Psoas muscle (tissue), 8 donors: ENCODE measurements around the gene CAMK2A. TPM values are rescaled to one million over a fixed set of nuclear protein-coding genes. Genes with fewer than 3 reads are reported as not detected.

Source experiments
- ATAC-seq, 4 donors: fragments of 200-7000 bp; cut with Tn5 transposase; one replicate each; pipeline ENCODE4 v1.9.1; 2020; ENCODE audit warnings: moderate library complexity in 3 of 4, mild to moderate bottlenecking in 2 of 4
- DNase-seq, 2 donors: peaks; one replicate each; pipeline ENCODE4 v3.0.0-alpha.2; 2020
- H3K27ac ChIP-seq: fragments of 200-600 bp; one replicate; pipeline ENCODE4 v1.8.0; 2022
- H3K27me3 ChIP-seq, 3 donors: fragments of 200-600 bp in 1 of 3; one replicate each; pipeline versions ENCODE4 v1.6.1 to v1.8.0; 2013 to 2022; ENCODE audit warnings: low read length in 2 of 3, mild to moderate bottlenecking in 2 of 3, moderate library complexity in 1 of 3; ENCODE audit not compliant: insufficient read depth in 3 of 3
- H3K36me3 ChIP-seq, 2 donors: fragments of 200-600 bp in 1 of 2; one replicate each; pipeline versions ENCODE4 v1.6.1 to v1.8.0; 2013 to 2022; ENCODE audit warnings: low read depth in 1 of 2, mild to moderate bottlenecking in 1 of 2, moderate library complexity in 1 of 2; ENCODE audit not compliant: insufficient read depth in 1 of 2
- H3K4me1 ChIP-seq: fragments of 200-600 bp; one replicate; pipeline ENCODE4 v1.8.0; 2022
- H3K4me3 ChIP-seq: fragments of 200-600 bp; one replicate; pipeline ENCODE4 v1.8.0; 2022; ENCODE audit warnings: mild to moderate bottlenecking
- H3K9me3 ChIP-seq: fragments of 200-600 bp; one replicate; pipeline ENCODE4 v1.8.0; 2022
- WGBS, 3 donors: extraction: QIAGEN DNeasy Blood & Tissue Kit; methylation state at CpG; one replicate each; pipeline versions ENCODE4 v1.1.6 to v1.1.7; 2013; 5-methylcytosine and 5-hydroxymethylcytosine counted together
- intact Hi-C, 2 donors: fragments of 100-400 bp; cut with DNase I; formaldehyde crosslinking; loops; one replicate each; pipeline versions ENCODE4 v1.11.0 to v1.14.2; 2022
- polyA plus RNA-seq, 3 donors: library from polyadenylated mRNA; stranded (reverse); fragments of 200-250 nt; gene quantifications; one replicate each; pipeline ENCODE4 v1.2.3, GENCODE V29; 2013
- total RNA-seq, 4 donors: library from RNA; stranded (reverse); fragmentation: NEBNext Ultra II Directional in 2 of 4; extraction: Animal tissue kit (Norgen Biotek cat#: 25700) in 2 of 4; gene quantifications; one replicate each; pipeline versions ENCODE4 v1.2.1 to v1.2.4, GENCODE V29; 2021 to 2023
- TF ChIP-seq, protein P1 (sequence below): fragments of 200-600 bp; IDR thresholded peaks from one replicate; pipeline ENCODE4 v1.8.0; 2022; ENCODE audit warnings: antibody characterized with exemption
- donor health status: healthy with polysubstance abuse.
- donor health status: DM: no; HTN: no; CAD: no; lungs with moderate emphysema.
- donor health status: Bipolar disorder and iron deficiency.
- donor health status: healthy.
- donor health status: DM: yes; HTN: yes; CAD: no.
- donor health status: DM: no; HTN: no; CAD: no.
- donor health status: DM: no; HTN: no; CAD: no.
- donor health status: DM: yes; HTN: yes; CAD: no.

The CAMK2A gene
- total and polyA plus RNA-seq, 7 donors: 8.1 to 118 (median 45.3) TPM

DNA sequence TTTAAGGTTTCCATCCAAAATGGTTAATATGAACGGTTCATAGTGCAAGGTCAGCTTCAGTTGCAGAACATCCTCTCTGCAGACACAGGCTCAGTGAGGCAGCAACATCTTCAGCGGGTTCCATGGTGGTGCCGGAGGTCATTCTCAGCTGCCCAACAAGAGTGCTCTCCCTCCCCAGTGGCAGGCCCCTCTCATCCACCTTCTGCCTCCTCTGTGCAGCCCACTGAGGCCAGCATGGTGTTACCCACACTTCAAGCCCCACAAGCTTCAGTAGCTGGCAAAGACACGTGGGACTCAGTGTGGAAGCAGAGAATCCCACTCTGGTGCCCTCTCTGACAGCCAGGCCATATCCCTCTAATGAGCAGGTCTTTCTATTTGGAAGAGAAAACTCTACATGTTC, 17.2 kb upstream of the CAMK2A start:
- DNase-seq (no peak), ATAC-seq (no peak)
- H3K4me1 ChIP-seq: peaks cover 13% of the 10 kb centered on the region
- 86 to 94% (median 91%) methylated on average over 4 of the region's 4 CpGs for WGBS, 3 donors
- no peak overlapping the region for H3K4me3 ChIP-seq
- TF ChIP-seq, protein P1, sequence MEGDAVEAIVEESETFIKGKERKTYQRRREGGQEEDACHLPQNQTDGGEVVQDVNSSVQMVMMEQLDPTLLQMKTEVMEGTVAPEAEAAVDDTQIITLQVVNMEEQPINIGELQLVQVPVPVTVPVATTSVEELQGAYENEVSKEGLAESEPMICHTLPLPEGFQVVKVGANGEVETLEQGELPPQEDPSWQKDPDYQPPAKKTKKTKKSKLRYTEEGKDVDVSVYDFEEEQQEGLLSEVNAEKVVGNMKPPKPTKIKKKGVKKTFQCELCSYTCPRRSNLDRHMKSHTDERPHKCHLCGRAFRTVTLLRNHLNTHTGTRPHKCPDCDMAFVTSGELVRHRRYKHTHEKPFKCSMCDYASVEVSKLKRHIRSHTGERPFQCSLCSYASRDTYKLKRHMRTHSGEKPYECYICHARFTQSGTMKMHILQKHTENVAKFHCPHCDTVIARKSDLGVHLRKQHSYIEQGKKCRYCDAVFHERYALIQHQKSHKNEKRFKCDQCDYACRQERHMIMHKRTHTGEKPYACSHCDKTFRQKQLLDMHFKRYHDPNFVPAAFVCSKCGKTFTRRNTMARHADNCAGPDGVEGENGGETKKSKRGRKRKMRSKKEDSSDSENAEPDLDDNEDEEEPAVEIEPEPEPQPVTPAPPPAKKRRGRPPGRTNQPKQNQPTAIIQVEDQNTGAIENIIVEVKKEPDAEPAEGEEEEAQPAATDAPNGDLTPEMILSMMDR: no peak
- no peak overlapping the region for H3K27ac ChIP-seq
- H3K36me3 ChIP-seq: no peaks in the 10 kb centered on the region
- H3K9me3 ChIP-seq: no peaks in the 10 kb centered on the region
- intact Hi-C loops: no loop called here
- peaks cover 0 to 7% (median 6%) of the 10 kb centered on the region in 3 donors for H3K27me3 ChIP-seq

GRCh38 chr5:150305557-150305956, 16.0 kb upstream of the CAMK2A start:
- TF ChIP-seq, protein P1: no peak
- Histone ChIP-seq H3K27me3 (peaks cover 0 to 12% (median 6%) of the 10 kb centered on the region in 3 donors), H3K36me3 (no peaks in the 10 kb centered on the region), H3K4me3 (no peak overlapping the region), H3K4me1 (peaks cover 13% of the 10 kb centered on the region), H3K27ac (no peak overlapping the region), H3K9me3 (no peaks in the 10 kb centered on the region)
- intact Hi-C loops: no loop called here
- DNase-seq (no peak), ATAC-seq (no peak)
- WGBS, 3 donors: 24 to 47% (median 42%) methylated on average over 1 of the region's 1 CpG

DNA sequence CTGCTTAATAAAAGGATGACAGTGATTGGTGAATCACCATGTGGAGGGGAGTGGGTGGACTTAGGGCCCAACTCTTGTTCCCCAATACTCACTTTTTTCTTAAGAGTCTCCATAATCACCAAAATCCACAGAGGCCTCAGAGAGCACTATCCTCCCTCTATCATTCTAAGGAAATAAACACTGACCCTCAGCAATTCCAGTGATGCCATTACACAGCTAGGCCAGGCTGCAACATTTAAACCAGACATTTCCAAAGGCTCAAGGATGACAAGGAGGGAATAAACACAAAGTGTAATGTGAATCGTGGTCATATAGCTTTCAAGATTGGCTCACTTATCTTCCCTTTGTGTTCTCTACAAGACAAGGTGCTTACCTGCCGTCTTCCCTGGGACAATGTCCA, 15.5 kb upstream of the CAMK2A start:
- WGBS, 3 donors: 86 to 98% (median 88%) methylated on average over 2 of the region's 2 CpGs
- peaks cover 0 to 12% (median 6%) of the 10 kb centered on the region in 3 donors for H3K27me3 ChIP-seq
- TF ChIP-seq, protein P1: no peak
- no peak overlapping the region for H3K27ac ChIP-seq
- DNase-seq (no peak), ATAC-seq (no peak)
- H3K36me3 ChIP-seq: no peaks in the 10 kb centered on the region
- intact Hi-C loops: no loop called here
- H3K4me1 ChIP-seq: peaks cover 13% of the 10 kb centered on the region
- H3K9me3 ChIP-seq: no peaks in the 10 kb centered on the region
- no peak overlapping the region for H3K4me3 ChIP-seq

- Histone ChIP-seq H3K27ac (no peak overlapping the region), H3K36me3 (no peaks in the 10 kb centered on the region), H3K27me3 (peaks cover 0 to 12% (median 6%) of the 10 kb centered on the region in 3 donors), H3K4me1 (peaks cover 13% of the 10 kb centered on the region), H3K4me3 (no peak overlapping the region), H3K9me3 (no peaks in the 10 kb centered on the region)
- DNase-seq (no peak), ATAC-seq (no peak)
- intact Hi-C loops: no loop called here
- WGBS, 3 donors: 88 to 92% (median 90%) methylated on average over 4 of the region's 4 CpGs
- TF ChIP-seq, protein P1: no peak
Observed at GRCh38 chr5:150304481-150305081, 15.0 kb upstream of the CAMK2A start.
